Prostate gland (tissue), 2 donors: Measurements from ENCODE around the gene USP8. TPM values are rescaled to one million over a fixed set of nuclear protein-coding genes. Genes with fewer than 3 reads are reported as not detected.
"Not testable (repeated sequence)": the region's sequence is repeated elsewhere in the genome, so short reads cannot be mapped to it uniquely, and the experiment has no call there.

Source experiments
- DNase-seq: peaks from one replicate; pipeline ENCODE4 v3.0.0-alpha.2; 2019; ENCODE audit warnings: low spot score
- H3K27ac ChIP-seq, 2 donors: fragments of 200-600 bp; sonication (generic); 2 replicates each; pipeline ENCODE4 v1.5.1; 2017 to 2019
- H3K27me3 ChIP-seq: fragments of 200-600 bp; sonication (generic); replicated peaks from 2 replicates; pipeline ENCODE4 v1.5.1; 2019; ENCODE audit not compliant: insufficient read depth
- H3K36me3 ChIP-seq, 2 donors: fragments of 200-600 bp; sonication (generic); 1 replicate in 1 of 2; 2 replicates in 1 of 2; pipeline versions ENCODE4 v1.5.1 to v1.8.1; 2017 to 2019
- H3K4me1 ChIP-seq: fragments of 200-600 bp; sonication (generic); replicated peaks from 2 replicates; pipeline ENCODE4 v1.5.1; 2019
- H3K4me3 ChIP-seq, 2 donors: fragments of 200-600 bp; sonication (generic); 2 replicates each; pipeline ENCODE4 v1.5.1; 2017 to 2019
- H3K9me3 ChIP-seq: fragments of 200-600 bp; sonication (generic); 2 replicates; pipeline ENCODE4 v1.5.1; 2017
- CTCF ChIP-seq, 4 experiments: fragments of 200-600 bp in 2 of 4; fragments of 450-650 bp in 2 of 4; sonication (generic) in 2 of 4; IDR thresholded peaks; 1 replicate in 3 of 4; 2 replicates in 1 of 4; pipeline ENCODE4 v1.5.1; 2016 to 2019; ENCODE audit warnings: antibody characterized with exemption in 4 of 4, mild to moderate bottlenecking in 2 of 4, moderate library complexity in 2 of 4
- POLR2A ChIP-seq: fragments of 450-650 bp; IDR thresholded peaks from one replicate; pipeline ENCODE4 v1.6.1; 2016; ENCODE audit warnings: antibody characterized with exemption, mild to moderate bottlenecking
- POLR2AphosphoS5 ChIP-seq: sonication (generic); formaldehyde crosslinking; IDR thresholded peaks from one replicate; pipeline ENCODE4 v1.6.1; 2017; ENCODE audit warnings: antibody characterized with exemption
- WGBS: methylation state at CpG from one replicate; pipeline ENCODE4 v1.1.5; 2018; 5-methylcytosine and 5-hydroxymethylcytosine counted together
- intact Hi-C: fragments of 100-400 bp; cut with DNase I; formaldehyde crosslinking; loops from one replicate; pipeline ENCODE4 v1.14.2; 2022
- total RNA-seq, 2 donors: library from RNA; depleted of rRNA; stranded (reverse); fragments of >200 nt; gene quantifications; one replicate each; pipeline ENCODE4 v1.1.0, GENCODE V29; 2016

The USP8 gene
- total RNA-seq: 10 to 100 TPM; 56.3 to 80.5 TPM

GRCh38 chr15:50424066-50424890, at the start of gene USP8:
USP8 (plus strand) TSS chr15:50424405; CDS start chr15:50439074, 14,669 bp downstream.
- intact Hi-C loops: loop anchor here (10.0 kb wide), 1 partner anchor 69 kb away; the partner anchor contains the start of gene GABPB1
- Histone ChIP-seq H3K4me3 (peak within 1 kb of the TSS; percentile 61 to 74), H3K36me3 (no peaks in the 10 kb centered on the region), H3K27ac (peak within 1 kb of the TSS; percentile 90), H3K4me1 (peaks cover 4% of the 10 kb centered on the region), H3K9me3 (no peaks in the 10 kb centered on the region), H3K27me3 (no peaks in the 10 kb centered on the region)
- under 1% methylated on average over 43 of the region's 55 CpGs for WGBS
- DNase-seq: peak; percentile 92
- TF ChIP-seq POLR2A (peak; percentile 84), POLR2AphosphoS5 (peak; percentile 98), CTCF (IDR thresholded peaks at IDR 0.05) (no peak)

GRCh38 chr15:50377867-50378751, 46.1 kb upstream of the USP8 start:
- no peak overlapping the region for H3K27ac ChIP-seq
- no peaks in the 10 kb centered on the region for H3K4me1 ChIP-seq
- no peaks in the 10 kb centered on the region for H3K36me3 ChIP-seq
- H3K9me3 ChIP-seq: no peaks in the 10 kb centered on the region
- DNase-seq: no peak
- intact Hi-C loops: no loop called here
- 45% methylated on average over 3 of the region's 3 CpGs for WGBS
- no peaks in the 10 kb centered on the region for H3K27me3 ChIP-seq
- TF ChIP-seq CTCF (IDR thresholded peaks at IDR 0.05) (no peak), POLR2AphosphoS5 (no peak), POLR2A (no peak)
- H3K4me3 ChIP-seq: no peak overlapping the region

GRCh38 chr15:50378776-50379175, 45.4 kb upstream of the USP8 start:
- Histone ChIP-seq H3K4me3 (no peak overlapping the region), H3K4me1 (no peaks in the 10 kb centered on the region), H3K36me3 (no peaks in the 10 kb centered on the region), H3K9me3 (no peaks in the 10 kb centered on the region), H3K27me3 (no peaks in the 10 kb centered on the region), H3K27ac (no peak overlapping the region)
- intact Hi-C loops: no loop called here
- TF ChIP-seq POLR2A (no peak), POLR2AphosphoS5 (no peak), CTCF (IDR thresholded peaks at IDR 0.05) (no peak)
- 95% methylated on average over 1 of the region's 1 CpG for WGBS
- DNase-seq: no peak

GRCh38 chr15:50379413-50379812, 44.8 kb upstream of the USP8 start:
- H3K4me3 ChIP-seq, H3K27me3 ChIP-seq, H3K4me1 ChIP-seq, intact Hi-C loops, H3K27ac ChIP-seq, DNase-seq, H3K36me3 ChIP-seq, H3K9me3 ChIP-seq: not testable (repeated sequence)
- 95% methylated on average over 7 of the region's 7 CpGs for WGBS

- Histone ChIP-seq H3K4me3 (no peak overlapping the region), H3K9me3 (no peaks in the 10 kb centered on the region), H3K4me1 (no peaks in the 10 kb centered on the region), H3K36me3 (no peaks in the 10 kb centered on the region), H3K27me3 (no peaks in the 10 kb centered on the region), H3K27ac (no peak overlapping the region)
- intact Hi-C loops: no loop called here
- 31% methylated on average over 1 of the region's 1 CpG for WGBS
- DNase-seq: no peak
- TF ChIP-seq POLR2A (no peak), POLR2AphosphoS5 (no peak), CTCF (IDR thresholded peaks at IDR 0.05) (no peak)
Measured at GRCh38 chr15:50380089-50380488, 44.1 kb upstream of the USP8 start.
